B cell (primary cell): ENCODE results near the gene AVPI1.

Source experiments
- CTCF ChIP-seq: fragments of 200-600 bp; IDR thresholded peaks from one replicate; pipeline ENCODE4 v1.8.0; 2022; ENCODE audit warnings: antibody characterized with exemption, mild to moderate bottlenecking
- EZH2 ChIP-seq: IDR thresholded peaks from 2 replicates; pipeline ENCODE4 v1.6.1; 2012; ENCODE audit warnings: borderline replicate concordance, low read depth, mild to moderate bottlenecking, moderate library complexity, low read length; ENCODE audit not compliant: insufficient read depth, poor library complexity, severe bottlenecking

GRCh38 chr10:97718659-97719142 lies 31.7 kb upstream of the AVPI1 start:
- TF ChIP-seq CTCF: no peak
- TF ChIP-seq EZH2: no peak
